OCI-LY7 (cell line): ENCODE results near the gene LARP1. TPM values are rescaled to one million over a fixed set of nuclear protein-coding genes. Genes with fewer than 3 reads are reported as not detected.

Experiments
- Bru-seq: library from RNA; stranded (reverse); fragments of 400-500 nt; gene quantifications from one replicate; lab custom pipeline; 2021; lab: Mats Ljungman, UMichigan
- BruChase-seq, 2 experiments: library from RNA; stranded (reverse); fragments of 400-500 nt; gene quantifications; one replicate each; lab custom pipeline; 2021; lab: Mats Ljungman, UMichigan
- BruUV-seq: library from RNA; stranded (reverse); fragments of 400-500 nt; replicated peaks from 2 replicates; lab custom pipeline; 2021; lab: Mats Ljungman, UMichigan
- CTCF ChIA-PET: fragments of 300-600 bp; sonication (Branson Sonifier 250); formaldehyde crosslinking; loops from one replicate; lab custom pipeline; 2022; ENCODE audit warnings: antibody characterized with exemption; ENCODE audit not compliant: unreplicated experiment; lab: Charles Lee
- POLR2A ChIA-PET: fragments of 300-600 bp; sonication (Branson Sonifier 250); formaldehyde crosslinking; loops from one replicate; lab custom pipeline; 2022; ENCODE audit warnings: antibody characterized with exemption; lab: Charles Lee
- DNase-seq: peaks from one replicate; pipeline ENCODE4 v3.0.0-alpha.2; 2015; ENCODE audit warnings: low spot score
- H2AFZ ChIP-seq: fragments of 200-600 bp; sonication (generic), shearing (Covaris generic); 2 replicates; pipeline ENCODE4 v1.6.1; 2014; ENCODE audit warnings: mild to moderate bottlenecking, antibody characterized with exemption, low read length, moderate library complexity
- H3K27ac ChIP-seq: fragments of 200-600 bp; sonication (generic); 2 replicates; pipeline ENCODE4 v1.5.1; 2014; ENCODE audit warnings: mixed run types, low read depth, mild to moderate bottlenecking, moderate library complexity, low read length, inconsistent platforms; ENCODE audit not compliant: poor library complexity, severe bottlenecking
- H3K36me3 ChIP-seq: fragments of 200-600 bp; sonication (generic); 2 replicates; pipeline ENCODE4 v1.6.1; 2014; ENCODE audit warnings: mild to moderate bottlenecking, antibody characterized with exemption, low read length, moderate library complexity, mixed read lengths; ENCODE audit not compliant: insufficient read depth
- H3K4me1 ChIP-seq: fragments of 200-600 bp; sonication (generic); 2 replicates; pipeline ENCODE4 v1.5.1; 2014; ENCODE audit warnings: mild to moderate bottlenecking, low read length; ENCODE audit not compliant: insufficient read depth, poor library complexity, severe bottlenecking
- H3K4me2 ChIP-seq: fragments of 200-600 bp; sonication (generic); 2 replicates; pipeline ENCODE4 v1.6.1; 2014; ENCODE audit warnings: mild to moderate bottlenecking, low read length
- H3K4me3 ChIP-seq: fragments of 200-600 bp; sonication (generic); 2 replicates; pipeline ENCODE4 v1.5.1; 2014; ENCODE audit warnings: mild to moderate bottlenecking, low read depth, low read length; ENCODE audit not compliant: poor library complexity, severe bottlenecking
- H3K79me2 ChIP-seq: fragments of 200-600 bp; sonication (generic); 2 replicates; pipeline ENCODE4 v1.6.1; 2016; ENCODE audit warnings: low read depth, mild to moderate bottlenecking, low read length, moderate library complexity, mixed read lengths; ENCODE audit not compliant: insufficient read depth
- H3K9me2 ChIP-seq: fragments of 200-600 bp; sonication (generic); 2 replicates; pipeline ENCODE4 v1.6.1; 2016; ENCODE audit warnings: mild to moderate bottlenecking, low read length, mixed read lengths; ENCODE audit not compliant: insufficient read depth
- H3K9me3 ChIP-seq: fragments of 200-600 bp; sonication (generic); 2 replicates; pipeline ENCODE4 v1.6.1; 2014; ENCODE audit warnings: mild to moderate bottlenecking, mixed run types, low read length, mixed read lengths
- H4K20me1 ChIP-seq: fragments of 200-600 bp; sonication (generic); 2 replicates; pipeline ENCODE4 v1.6.1; 2014; ENCODE audit warnings: mild to moderate bottlenecking, antibody characterized with exemption, low read length, moderate library complexity, mixed read lengths; ENCODE audit not compliant: insufficient read depth
- CTCF ChIP-seq: fragments of 200-600 bp; sonication (generic); conservative IDR thresholded peaks from 2 replicates; pipeline ENCODE4 v1.5.1; 2014; ENCODE audit warnings: mild to moderate bottlenecking, antibody characterized with exemption, low read length, moderate library complexity, mixed read lengths
- EZH2phosphoT487 ChIP-seq: fragments of 200-600 bp; sonication (generic); IDR thresholded peaks from 2 replicates; pipeline ENCODE4 v1.6.1; 2018; ENCODE audit warnings: low read depth, borderline replicate concordance, mild to moderate bottlenecking, mixed run types, antibody characterized with exemption, low read length, moderate library complexity, mixed read lengths
- intact Hi-C: fragments of 100-400 bp; cut with micrococcal nuclease; formaldehyde crosslinking; loops from one replicate; pipeline ENCODE4 v1.10.0; 2022; ENCODE audit not compliant: unreplicated experiment
- long read RNA-seq: library from polyadenylated mRNA; stranded (forward); transcript quantifications from one replicate; pipeline ENCODE4 v2.0.0, GENCODE V29; 2022
- total RNA-seq, 2 experiments: library from RNA; depleted of rRNA in 1 of 2; stranded (reverse); fragments of >200 nt in 1 of 2; shearing (Covaris generic) in 1 of 2; gene quantifications; 2 replicates each; pipeline ENCODE4 v1.2.3, GENCODE V29; 2014 to 2022

Gene LARP1
- total RNA-seq (2014; rRNA removed; shearing (Covaris generic)), result 66.2 and 71.1 TPM in 2 replicates
- total RNA-seq (2022), result 274 and 300 TPM in 2 replicates
- Bru-seq, nascent RNA, result percentile 90 among the genes with signal in this experiment
- percentile 96 among the genes with signal in this experiment for BruChase-seq, experiment 1, labeled RNA remaining after a 6-hour chase
- BruChase-seq, experiment 2, labeled RNA remaining after a 2-hour chase, result percentile 93 among the genes with signal in this experiment
- long read RNA-seq, partial matches to known transcripts, result 33 of 157 reads
- long read RNA-seq, other reads (novel, unspliced or antisense), result 122 of 157 reads

- peak within 1 kb of the TSS; percentile 69 for H3K27ac ChIP-seq
- H3K9me2 ChIP-seq, result no peaks in the 10 kb centered on the region
- H3K36me3 ChIP-seq, result peaks cover 40% of the 10 kb centered on the region
- H3K4me2 ChIP-seq, result peak within 1 kb of the TSS; percentile 94
- no peaks in the 10 kb centered on the region for H3K9me3 ChIP-seq
- CTCF ChIA-PET, result no interaction called here
- TF ChIP-seq CTCF (0 out of 2 replicates have a peak, but pooled peaks have one; percentile 21), EZH2phosphoT487 (no peak)
- peak within 1 kb of the TSS; percentile 84 for H3K4me3 ChIP-seq
- H3K79me2 ChIP-seq, result peaks cover 66% of the 10 kb centered on the region
- POLR2A ChIA-PET, result no interaction called here
- intact Hi-C loops, result loop anchor here (1.0 to 10.0 kb wide), 5 partner anchors 72 to 311 kb away; partner anchors contain the start of genes CNOT8, GEMIN5 and SAP30L
- peaks cover 33% of the 10 kb centered on the region for H4K20me1 ChIP-seq
- H2AFZ ChIP-seq, result peak within 1 kb of the TSS; percentile 42; the same call in 1 of the 2 replicates
- DNase-seq, result peak; percentile 58
- no TSS peak for BruUV-seq
- H3K4me1 ChIP-seq, result peaks cover 42% of the 10 kb centered on the region
Measured at GRCh38 chr5:154755361-154756008, at the start of gene LARP1. Gene LARP1, plus strand, starts transcription at chr5:154755377. Its CDS starts 381 bp downstream, at chr5:154755758.

GRCh38 chr5:154706416-154706815, 48.8 kb upstream of the LARP1 start:
- Histone ChIP-seq H3K36me3 (no peaks in the 10 kb centered on the region), H3K9me3 (no peaks in the 10 kb centered on the region), H3K27ac (no peak overlapping the region), H4K20me1 (no peaks in the 10 kb centered on the region), H2AFZ (no peak overlapping the region), H3K79me2 (no peaks in the 10 kb centered on the region), H3K9me2 (no peaks in the 10 kb centered on the region), H3K4me2 (no peak overlapping the region), H3K4me1 (no peaks in the 10 kb centered on the region), H3K4me3 (no peak overlapping the region)
- ChIA-PET CTCF (no interaction called here), POLR2A (interaction anchor here (0.6 kb wide), 1 partner anchor 124 kb away, joined by 3 read pairs; no protein-coding TSS in a partner anchor)
- BruUV-seq, result no TSS peak
- intact Hi-C loops, result no loop called here
- no peak for TF ChIP-seq CTCF
- TF ChIP-seq EZH2phosphoT487, result no peak
- DNase-seq, result no peak
